ENCODE measurements around the gene DUSP1. TPM values are rescaled to one million over a fixed set of nuclear protein-coding genes. Genes with fewer than 3 reads are reported as not detected.
"Not testable (repeated sequence)": the region's sequence is repeated elsewhere in the genome, so short reads cannot be mapped to it uniquely, and the experiment has no call there.

The DUSP1 gene
- total RNA-seq (2014; rRNA removed; shearing (Covaris generic)) = 11.5 and 15.4 TPM in 2 replicates

GRCh38 chr5:172770675-172771438, at the start of gene DUSP1:
DUSP1 (minus strand) TSS chr5:172771195; CDS start chr5:172770952, 243 bp downstream.
- peaks cover 13% of the 10 kb centered on the region for H3K36me3 ChIP-seq (replicated peaks; ENCODE audit: control insufficient read depth, insufficient read depth, low read length)
- peak; percentile 99 for DNase-seq
- peak within 1 kb of the TSS; percentile 95 for H3K4me3 ChIP-seq (ENCODE audit: insufficient read depth, low read depth, low read length)
- peaks cover 3% of the 10 kb centered on the region; the same call in 1 of the 2 replicates for H3K27me3 ChIP-seq (ENCODE audit: control insufficient read depth, insufficient read depth, low read length)

GRCh38 chr5:172820046-172820767, 49.2 kb upstream of the DUSP1 start:
- Histone ChIP-seq H3K36me3 (replicated peaks; ENCODE audit: control insufficient read depth, insufficient read depth, low read length) (no peaks in the 10 kb centered on the region), H3K27me3 (ENCODE audit: control insufficient read depth, insufficient read depth, low read length) (peaks cover 2% of the 10 kb centered on the region; the same call in 1 of the 2 replicates), H3K4me3 (ENCODE audit: insufficient read depth, low read depth, low read length) (no peak overlapping the region)
- DNase-seq = no peak

- Histone ChIP-seq H3K4me3 (ENCODE audit: insufficient read depth, low read depth, low read length) (no peak overlapping the region), H3K27me3 (ENCODE audit: control insufficient read depth, insufficient read depth, low read length) (peaks cover 2% of the 10 kb centered on the region; the same call in 1 of the 2 replicates), H3K36me3 (replicated peaks; ENCODE audit: control insufficient read depth, insufficient read depth, low read length) (no peaks in the 10 kb centered on the region)
- no peak for DNase-seq
These were observed 48.6 kb upstream of the DUSP1 start for GRCh38 chr5:172819569-172819968.

GRCh38 chr5:172818081-172818480, 47.1 kb upstream of the DUSP1 start:
- H3K4me3 ChIP-seq (ENCODE audit: insufficient read depth, low read depth, low read length) = no peak overlapping the region
- peaks cover 2% of the 10 kb centered on the region; the same call in 1 of the 2 replicates for H3K27me3 ChIP-seq (ENCODE audit: control insufficient read depth, insufficient read depth, low read length)
- H3K36me3 ChIP-seq (replicated peaks; ENCODE audit: control insufficient read depth, insufficient read depth, low read length) = no peaks in the 10 kb centered on the region
- DNase-seq = no peak

- no peak for DNase-seq
- Histone ChIP-seq H3K4me3 (ENCODE audit: insufficient read depth, low read depth, low read length) (no peak overlapping the region), H3K27me3 (ENCODE audit: control insufficient read depth, insufficient read depth, low read length) (peaks cover 2% of the 10 kb centered on the region; the same call in 1 of the 2 replicates), H3K36me3 (replicated peaks; ENCODE audit: control insufficient read depth, insufficient read depth, low read length) (no peaks in the 10 kb centered on the region)
These were observed 46.7 kb upstream of the DUSP1 start for GRCh38 chr5:172817664-172818063.

GRCh38 chr5:172816925-172817562, 46.0 kb upstream of the DUSP1 start:
- H3K36me3 ChIP-seq (replicated peaks; ENCODE audit: control insufficient read depth, insufficient read depth, low read length) = no peaks in the 10 kb centered on the region
- DNase-seq = no peak

GRCh38 chr5:172815631-172816030, 44.6 kb upstream of the DUSP1 start:
- no peak for DNase-seq
- H3K4me3 ChIP-seq (ENCODE audit: insufficient read depth, low read depth, low read length) = no peak overlapping the region
- H3K27me3 ChIP-seq (ENCODE audit: control insufficient read depth, insufficient read depth, low read length) = no peaks in the 10 kb centered on the region
- no peaks in the 10 kb centered on the region for H3K36me3 ChIP-seq (replicated peaks; ENCODE audit: control insufficient read depth, insufficient read depth, low read length)

More at GRCh38 chr5:172816925-172817562, 46.0 kb upstream of the DUSP1 start:
- Histone ChIP-seq H3K4me3 (ENCODE audit: insufficient read depth, low read depth, low read length) (no peak overlapping the region), H3K27me3 (ENCODE audit: control insufficient read depth, insufficient read depth, low read length) (peaks cover 2% of the 10 kb centered on the region; the same call in 1 of the 2 replicates)

GRCh38 chr5:172810996-172811395, 40.0 kb upstream of the DUSP1 start:
- H3K36me3 ChIP-seq (replicated peaks; ENCODE audit: control insufficient read depth, insufficient read depth, low read length); DNase-seq; H3K27me3 ChIP-seq (ENCODE audit: control insufficient read depth, insufficient read depth, low read length); H3K4me3 ChIP-seq (ENCODE audit: insufficient read depth, low read depth, low read length): not testable (repeated sequence)

GRCh38 chr5:172809774-172810173, 38.8 kb upstream of the DUSP1 start:
- Histone ChIP-seq H3K4me3 (ENCODE audit: insufficient read depth, low read depth, low read length) (no peak overlapping the region), H3K27me3 (ENCODE audit: control insufficient read depth, insufficient read depth, low read length) (no peaks in the 10 kb centered on the region), H3K36me3 (replicated peaks; ENCODE audit: control insufficient read depth, insufficient read depth, low read length) (no peaks in the 10 kb centered on the region)
- no peak for DNase-seq

- Histone ChIP-seq H3K27me3 (ENCODE audit: control insufficient read depth, insufficient read depth, low read length) (no peaks in the 10 kb centered on the region), H3K4me3 (ENCODE audit: insufficient read depth, low read depth, low read length) (no peak overlapping the region), H3K36me3 (replicated peaks; ENCODE audit: control insufficient read depth, insufficient read depth, low read length) (no peaks in the 10 kb centered on the region)
- no peak for DNase-seq
These were observed 36.8 kb upstream of the DUSP1 start for GRCh38 chr5:172807766-172808311.

GRCh38 chr5:172806897-172807672, 36.1 kb upstream of the DUSP1 start:
- H3K4me3 ChIP-seq (ENCODE audit: insufficient read depth, low read depth, low read length) = no peak overlapping the region
- no peaks in the 10 kb centered on the region for H3K27me3 ChIP-seq (ENCODE audit: control insufficient read depth, insufficient read depth, low read length)
- DNase-seq = peak; percentile 93
- no peaks in the 10 kb centered on the region for H3K36me3 ChIP-seq (replicated peaks; ENCODE audit: control insufficient read depth, insufficient read depth, low read length)

GRCh38 chr5:172805736-172806255, 34.8 kb upstream of the DUSP1 start:
- DNase-seq = no peak
- no peaks in the 10 kb centered on the region for H3K36me3 ChIP-seq (replicated peaks; ENCODE audit: control insufficient read depth, insufficient read depth, low read length)
- no peaks in the 10 kb centered on the region for H3K27me3 ChIP-seq (ENCODE audit: control insufficient read depth, insufficient read depth, low read length)
- H3K4me3 ChIP-seq (ENCODE audit: insufficient read depth, low read depth, low read length) = no peak overlapping the region

- no peaks in the 10 kb centered on the region for H3K27me3 ChIP-seq (ENCODE audit: control insufficient read depth, insufficient read depth, low read length)
These were observed 34.2 kb upstream of the DUSP1 start for GRCh38 chr5:172805018-172805683.

More at GRCh38 chr5:172805018-172805683, 34.2 kb upstream of the DUSP1 start:
- no peak for DNase-seq
- Histone ChIP-seq H3K4me3 (ENCODE audit: insufficient read depth, low read depth, low read length) (no peak overlapping the region), H3K36me3 (replicated peaks; ENCODE audit: control insufficient read depth, insufficient read depth, low read length) (no peaks in the 10 kb centered on the region)
